HG03135 (cell line): ENCODE measurements around the gene USP17L20.
"Not testable (repeated sequence)": the region's sequence is repeated elsewhere in the genome, so short reads cannot be mapped to it uniquely, and the experiment has no call there.

Experiments
- ATAC-seq: cut with Tn5 transposase; IDR thresholded peaks from one replicate; pipeline ENCODE4 v1.9.1; 2021; ENCODE audit warnings: mild to moderate bottlenecking, moderate library complexity; ENCODE audit not compliant: unreplicated experiment

USP17L20 gene

GRCh38 chr4:9257824-9258223, at the start of gene USP17L20:
USP17L20 (plus strand) TSS chr4:9258124; CDS start chr4:9258124, 0 bp downstream.
- not testable (repeated sequence) for ATAC-seq

DNA sequence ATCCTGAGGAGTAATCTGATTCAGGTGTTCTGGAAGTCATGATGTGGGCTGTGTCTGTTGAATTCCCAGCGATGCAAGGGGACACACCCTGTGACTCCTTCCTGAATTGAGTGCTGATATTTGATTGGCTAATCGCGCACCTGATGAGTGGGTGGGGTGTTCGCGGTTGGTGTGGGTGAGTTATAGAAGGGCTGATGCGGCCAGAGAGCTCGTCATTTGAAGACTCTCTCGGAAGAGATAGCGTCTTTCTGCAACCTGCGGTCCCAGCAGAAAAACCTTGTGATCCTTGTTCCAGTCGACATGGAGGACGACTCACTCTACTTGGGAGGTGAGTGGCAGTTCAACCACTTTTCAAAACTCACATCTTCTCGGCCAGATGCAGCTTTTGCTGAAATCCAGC, 47.6 kb upstream of the USP17L20 start, which contains the start of gene USP17L10:
Gene USP17L10, plus strand, starts transcription at position 301 of the 400 bp plus-strand sequence. Its CDS starts 0 bp downstream, at position 301.
- ATAC-seq, result not testable (repeated sequence)

- ATAC-seq, result not testable (repeated sequence)
Measured at GRCh38 chr4:9214701-9215100, 43.2 kb upstream of the USP17L20 start.

GRCh38 chr4:9215105-9215504, 42.8 kb upstream of the USP17L20 start, which contains the start of gene USP17L11:
USP17L11 (plus strand) TSS chr4:9215405; CDS start chr4:9215405, 0 bp downstream.
- ATAC-seq, result not testable (repeated sequence)

DNA sequence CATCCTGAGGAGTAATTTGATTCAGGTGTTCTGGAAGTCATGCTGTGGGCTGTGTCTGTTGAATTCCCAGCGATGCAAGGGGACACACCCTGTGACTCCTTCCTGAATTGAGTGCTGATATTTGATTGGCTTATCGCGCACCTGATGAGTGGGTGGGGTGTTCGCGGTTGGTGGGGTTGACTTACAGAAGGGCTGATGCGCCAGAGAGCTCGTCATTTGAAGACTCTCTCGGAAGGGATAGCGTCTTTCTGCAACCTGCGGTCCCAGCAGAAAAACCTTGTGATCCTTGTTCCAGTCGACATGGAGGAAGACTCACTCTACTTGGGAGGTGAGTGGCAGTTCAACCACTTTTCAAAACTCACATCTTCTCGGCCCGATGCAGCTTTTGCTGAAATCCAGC, 38.1 kb upstream of the USP17L20 start, which contains the start of gene USP17L12:
Gene USP17L12, plus strand, starts transcription at position 301 of the 400 bp plus-strand sequence. Its CDS starts 0 bp downstream, at position 301.
- ATAC-seq, result not testable (repeated sequence)

DNA sequence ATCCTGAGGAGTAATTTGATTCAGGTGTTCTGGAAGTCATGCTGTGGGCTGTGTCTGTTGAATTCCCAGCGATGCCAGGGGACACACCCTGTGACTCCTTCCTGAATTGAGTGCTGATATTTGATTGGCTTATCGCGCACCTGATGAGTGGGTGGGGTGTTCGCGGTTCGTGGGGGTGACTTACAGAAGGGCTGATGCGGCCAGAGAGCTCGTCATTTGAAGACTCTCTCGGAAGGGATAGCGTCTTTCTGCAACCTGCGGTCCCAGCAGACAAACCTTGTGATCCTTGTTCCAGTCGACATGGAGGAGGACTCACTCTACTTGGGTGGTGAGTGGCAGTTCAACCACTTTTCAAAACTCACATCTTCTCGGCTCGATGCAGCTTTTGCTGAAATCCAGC, 33.3 kb upstream of the USP17L20 start, which contains the start of gene USP17L13:
Gene USP17L13, plus strand, starts transcription at position 301 of the 400 bp plus-strand sequence. Its CDS starts 0 bp downstream, at position 301.
- not testable (repeated sequence) for ATAC-seq

DNA sequence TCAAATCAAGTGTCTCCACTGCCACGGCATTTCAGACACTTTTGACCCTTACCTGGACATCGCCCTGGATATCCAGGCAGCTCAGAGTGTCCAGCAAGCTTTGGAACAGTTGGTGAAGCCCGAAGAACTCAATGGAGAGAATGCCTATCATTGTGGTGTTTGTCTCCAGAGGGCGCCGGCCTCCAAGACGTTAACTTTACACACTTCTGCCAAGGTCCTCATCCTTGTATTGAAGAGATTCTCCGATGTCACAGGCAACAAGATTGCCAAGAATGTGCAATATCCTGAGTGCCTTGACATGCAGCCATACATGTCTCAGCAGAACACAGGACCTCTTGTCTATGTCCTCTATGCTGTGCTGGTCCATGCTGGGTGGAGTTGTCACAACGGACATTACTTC, 27.7 kb upstream of the USP17L20 start:
- ATAC-seq, result not testable (repeated sequence)

GRCh38 chr4:9234085-9234484, 23.8 kb upstream of the USP17L20 start, which contains the start of gene USP17L15:
USP17L15 (plus strand) TSS chr4:9234385; CDS start chr4:9234385, 0 bp downstream.
- ATAC-seq, result not testable (repeated sequence)

- ATAC-seq, result not testable (repeated sequence)
Measured at GRCh38 chr4:9238461-9238860, 19.5 kb upstream of the USP17L20 start.

GRCh38 chr4:9243579-9243978, 14.3 kb upstream of the USP17L20 start, which contains the start of gene USP17L17:
USP17L17 (plus strand) TSS chr4:9243879; CDS start chr4:9243879, 0 bp downstream.
- not testable (repeated sequence) for ATAC-seq

GRCh38 chr4:9247953-9248680, 9.8 kb upstream of the USP17L20 start, which contains the start of gene USP17L18:
USP17L18 (plus strand) TSS chr4:9248630; CDS start chr4:9248630, 0 bp downstream.
- not testable (repeated sequence) for ATAC-seq

DNA sequence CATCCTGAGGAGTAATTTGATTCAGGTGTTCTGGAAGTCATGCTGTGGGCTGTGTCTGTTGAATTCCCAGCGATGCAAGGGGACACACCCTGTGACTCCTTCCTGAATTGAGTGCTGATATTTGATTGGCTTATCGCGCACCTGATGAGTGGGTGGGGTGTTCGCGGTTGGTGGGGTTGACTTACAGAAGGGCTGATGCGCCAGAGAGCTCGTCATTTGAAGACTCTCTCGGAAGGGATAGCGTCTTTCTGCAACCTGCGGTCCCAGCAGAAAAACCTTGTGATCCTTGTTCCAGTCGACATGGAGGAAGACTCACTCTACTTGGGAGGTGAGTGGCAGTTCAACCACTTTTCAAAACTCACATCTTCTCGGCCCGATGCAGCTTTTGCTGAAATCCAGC, 4.8 kb upstream of the USP17L20 start, which contains the start of gene USP17L19:
Gene USP17L19, plus strand, starts transcription at position 301 of the 400 bp plus-strand sequence. Its CDS starts 0 bp downstream, at position 301.
- not testable (repeated sequence) for ATAC-seq

DNA sequence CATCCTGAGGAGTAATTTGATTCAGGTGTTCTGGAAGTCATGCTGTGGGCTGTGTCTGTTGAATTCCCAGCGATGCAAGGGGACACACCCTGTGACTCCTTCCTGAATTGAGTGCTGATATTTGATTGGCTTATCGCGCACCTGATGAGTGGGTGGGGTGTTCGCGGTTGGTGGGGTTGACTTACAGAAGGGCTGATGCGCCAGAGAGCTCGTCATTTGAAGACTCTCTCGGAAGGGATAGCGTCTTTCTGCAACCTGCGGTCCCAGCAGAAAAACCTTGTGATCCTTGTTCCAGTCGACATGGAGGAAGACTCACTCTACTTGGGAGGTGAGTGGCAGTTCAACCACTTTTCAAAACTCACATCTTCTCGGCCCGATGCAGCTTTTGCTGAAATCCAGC, 4.6 kb downstream of the USP17L20 start, which contains the start of gene USP17L21:
Gene USP17L21, plus strand, starts transcription at position 301 of the 400 bp plus-strand sequence. Its CDS starts 0 bp downstream, at position 301.
- not testable (repeated sequence) for ATAC-seq

- ATAC-seq, result not testable (repeated sequence)
Measured at GRCh38 chr4:9267319-9267718, 9.4 kb downstream of the USP17L20 start, which contains the start of gene USP17L22. USP17L22 (plus strand) TSS chr4:9267619; CDS start chr4:9267619, 0 bp downstream.

DNA sequence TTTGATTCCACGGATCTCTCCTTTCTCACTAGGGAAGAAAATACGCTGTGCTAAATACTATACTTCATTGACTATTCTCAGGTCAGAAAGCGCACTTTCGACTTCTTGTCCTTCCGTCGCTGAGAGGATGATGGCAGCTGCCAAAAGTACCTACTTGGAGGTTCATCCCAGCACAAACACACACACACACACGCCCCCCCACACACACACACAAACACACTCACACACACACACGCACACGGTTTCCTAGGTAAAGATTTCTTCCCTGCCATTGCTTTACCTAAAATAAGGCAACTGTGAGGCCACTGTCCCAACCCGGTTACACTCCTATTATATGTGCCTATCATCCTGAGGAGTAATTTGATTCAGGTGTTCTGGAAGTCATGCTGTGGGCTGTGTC, 13.8 kb downstream of the USP17L20 start:
- ATAC-seq, result not testable (repeated sequence)
